ENCODE measurements around the gene HDAC4.
A peak's percentile ranks its signal among the peaks of the same experiment; 100 is the strongest.

HDAC4 gene

GRCh38 chr2:239345251-239345650 lies 55.6 kb downstream of the HDAC4 start:
- TF ChIP-seq CREB1 (IDR thresholded peaks at IDR 0.05; ENCODE audit: low read depth) (no peak), REST (IDR thresholded peaks at IDR 0.05; ENCODE audit: low read depth) (no peak)

- TF ChIP-seq NFIC (IDR thresholded peaks at IDR 0.05) (peak; percentile 32; the same call in 1 of the 2 replicates), REST (IDR thresholded peaks at IDR 0.05; ENCODE audit: low read depth) (no peak)
These were observed 56.0 kb downstream of the HDAC4 start for GRCh38 chr2:239344857-239345216.

GRCh38 chr2:239343946-239344856 lies 56.6 kb downstream of the HDAC4 start:
- no peak for TF ChIP-seq RAD21 (IDR thresholded peaks at IDR 0.05; ENCODE audit: low read depth)
- TF ChIP-seq ZBTB7A (IDR thresholded peaks at IDR 0.05; ENCODE audit: low read depth): no peak
- no peak for TF ChIP-seq CREB1 (IDR thresholded peaks at IDR 0.05; ENCODE audit: low read depth)
- TF ChIP-seq NFIC (IDR thresholded peaks at IDR 0.05): no peak
- no peak for TF ChIP-seq EP300 (IDR thresholded peaks at IDR 0.05; ENCODE audit: borderline replicate concordance)
- no peak for TF ChIP-seq FOXM1 (IDR thresholded peaks at IDR 0.05; ENCODE audit: borderline replicate concordance, low read depth)
- no peak for TF ChIP-seq REST (IDR thresholded peaks at IDR 0.05; ENCODE audit: low read depth)
- TF ChIP-seq TEAD4 (IDR thresholded peaks at IDR 0.05): no peak
- no peak for TF ChIP-seq CEBPB (IDR thresholded peaks at IDR 0.05)
- TF ChIP-seq USF1 (IDR thresholded peaks at IDR 0.05): no peak
- TF ChIP-seq MAX (IDR thresholded peaks at IDR 0.05): no peak
- no peak for TF ChIP-seq YY1 (IDR thresholded peaks at IDR 0.05; ENCODE audit: low read depth)
- TF ChIP-seq EGR1 (IDR thresholded peaks at IDR 0.05): no peak
- no peak for TF ChIP-seq TAF1 (IDR thresholded peaks at IDR 0.05; ENCODE audit: low read depth)
- TF ChIP-seq TCF12 (IDR thresholded peaks at IDR 0.05; ENCODE audit: low read depth): no peak

GRCh38 chr2:239343460-239343859 lies 57.4 kb downstream of the HDAC4 start:
- TF ChIP-seq YY1 (IDR thresholded peaks at IDR 0.05; ENCODE audit: low read depth): no peak
- TF ChIP-seq USF1 (IDR thresholded peaks at IDR 0.05): no peak
- TF ChIP-seq EP300 (IDR thresholded peaks at IDR 0.05; ENCODE audit: borderline replicate concordance): no peak
- TF ChIP-seq EGR1 (IDR thresholded peaks at IDR 0.05): no peak
- no peak for TF ChIP-seq TAF1 (IDR thresholded peaks at IDR 0.05; ENCODE audit: low read depth)
- no peak for TF ChIP-seq TEAD4 (IDR thresholded peaks at IDR 0.05)
- TF ChIP-seq RAD21 (IDR thresholded peaks at IDR 0.05; ENCODE audit: low read depth): no peak
- TF ChIP-seq NFIC (IDR thresholded peaks at IDR 0.05): no peak
- TF ChIP-seq CEBPB (IDR thresholded peaks at IDR 0.05): no peak
- TF ChIP-seq TCF12 (IDR thresholded peaks at IDR 0.05; ENCODE audit: low read depth): no peak
- no peak for TF ChIP-seq ZBTB7A (IDR thresholded peaks at IDR 0.05; ENCODE audit: low read depth)
- no peak for TF ChIP-seq CREB1 (IDR thresholded peaks at IDR 0.05; ENCODE audit: low read depth)
- TF ChIP-seq FOXM1 (IDR thresholded peaks at IDR 0.05; ENCODE audit: borderline replicate concordance, low read depth): no peak
- no peak for TF ChIP-seq MAX (IDR thresholded peaks at IDR 0.05)
- TF ChIP-seq REST (IDR thresholded peaks at IDR 0.05; ENCODE audit: low read depth): no peak

Measured in Ishikawa (cell line).